HG02588 (cell line): ENCODE data around the gene PCDHGB7.
"Not testable (repeated sequence)": the region's sequence is repeated elsewhere in the genome, so short reads cannot be mapped to it uniquely, and the experiment has no call there.

Experiments used
- ATAC-seq: cut with Tn5 transposase; IDR thresholded peaks from one replicate; pipeline ENCODE4 v1.9.1; 2021; ENCODE audit warnings: mild to moderate bottlenecking, moderate library complexity; ENCODE audit not compliant: unreplicated experiment

PCDHGB7 gene

GRCh38 chr5:141394401-141395187 lies 22.9 kb upstream of the PCDHGB7 start:
- ATAC-seq: not testable (repeated sequence)

- ATAC-seq: peak; percentile 96
Observed at GRCh38 chr5:141397756-141398551, 19.5 kb upstream of the PCDHGB7 start, which contains the start of gene PCDHGB5. Gene PCDHGB5 (plus strand): TSS chr5:141397947. CDS start chr5:141398128, 181 bp downstream.

GRCh38 chr5:141398608-141399007 lies 18.9 kb upstream of the PCDHGB7 start:
- ATAC-seq: no peak

GRCh38 chr5:141399555-141400258 lies 17.8 kb upstream of the PCDHGB7 start:
- no peak for ATAC-seq

- no peak for ATAC-seq
Observed at GRCh38 chr5:141402553-141403243, 14.8 kb upstream of the PCDHGB7 start, which contains the start of gene PCDHGA9. Gene PCDHGA9 (plus strand): TSS chr5:141402778. CDS start chr5:141402953, 175 bp downstream.

- no peak for ATAC-seq
Observed at GRCh38 chr5:141403387-141403786, 14.1 kb upstream of the PCDHGB7 start.

GRCh38 chr5:141407790-141408505 lies 9.5 kb upstream of the PCDHGB7 start, which contains the start of gene PCDHGB6:
Gene PCDHGB6 (plus strand): TSS chr5:141408021. CDS start chr5:141408203, 182 bp downstream.
- peak; percentile 81 for ATAC-seq

GRCh38 chr5:141409598-141410306 lies 7.7 kb upstream of the PCDHGB7 start:
- no peak for ATAC-seq

GRCh38 chr5:141411575-141411974 lies 5.9 kb upstream of the PCDHGB7 start:
- no peak for ATAC-seq

GRCh38 chr5:141412854-141413539 lies 4.5 kb upstream of the PCDHGB7 start, which contains the start of gene PCDHGA10:
Gene PCDHGA10 (plus strand): TSS chr5:141412987. CDS start chr5:141413176, 189 bp downstream.
- peak; percentile 41 for ATAC-seq

GRCh38 chr5:141413540-141414069 lies 3.9 kb upstream of the PCDHGB7 start:
- no peak for ATAC-seq

- not testable (repeated sequence) for ATAC-seq
Observed at GRCh38 chr5:141414548-141415274, 2.8 kb upstream of the PCDHGB7 start.

- not testable (repeated sequence) for ATAC-seq
Observed at GRCh38 chr5:141415275-141415618, 2.2 kb upstream of the PCDHGB7 start.

- no peak for ATAC-seq
Observed at GRCh38 chr5:141419074-141419880, 1.8 kb downstream of the PCDHGB7 start.

GRCh38 chr5:141420855-141421488 lies 3.5 kb downstream of the PCDHGB7 start, which contains the start of gene PCDHGA11:
Gene PCDHGA11 (plus strand): TSS chr5:141421051. CDS start chr5:141421228, 177 bp downstream.
- ATAC-seq: no peak

GRCh38 chr5:141421489-141421855 lies 4.0 kb downstream of the PCDHGB7 start:
- ATAC-seq: no peak
